GM23338 (cell line): ENCODE results near the gene EVA1B. TPM values are rescaled to one million over a fixed set of nuclear protein-coding genes. Genes with fewer than 3 reads are reported as not detected.

Experiments
- EZH2 ChIP-seq: fragments of 200-600 bp; sonication (generic); IDR thresholded peaks from one replicate; pipeline ENCODE4 v1.8.0; 2017; ENCODE audit warnings: antibody characterized with exemption, mild to moderate bottlenecking, low read depth; ENCODE audit not compliant: unreplicated experiment
- EZH2phosphoT487 ChIP-seq: fragments of 200-600 bp; sonication (generic); IDR thresholded peaks from one replicate; pipeline ENCODE4 v1.8.1; 2018; ENCODE audit warnings: antibody characterized with exemption; ENCODE audit not compliant: unreplicated experiment
- JUNB ChIP-seq: IDR thresholded peaks from one replicate; pipeline ENCODE4 v1.6.1; 2016; ENCODE audit warnings: antibody characterized with exemption; ENCODE audit not compliant: unreplicated experiment
- NANOG ChIP-seq: IDR thresholded peaks from 2 replicates; pipeline ENCODE4 v1.6.1; 2016; ENCODE audit warnings: antibody characterized with exemption, borderline replicate concordance
- POLR2AphosphoS5 ChIP-seq: IDR thresholded peaks from 2 replicates; pipeline ENCODE4 v1.6.1; 2016; ENCODE audit warnings: antibody characterized with exemption, low read depth
- ZNF114 ChIP-seq: fragments of 250-450 bp; sonication (Bioruptor Pico); IDR thresholded peaks from 2 replicates; pipeline ENCODE4 v1.5.0; 2020; ENCODE audit warnings: mild to moderate bottlenecking, moderate library complexity
- ZNF331 ChIP-seq: fragments of 250-450 bp; sonication (Bioruptor Pico); IDR thresholded peaks from 2 replicates; pipeline ENCODE4 v1.5.0; 2020; ENCODE audit warnings: low read depth, mild to moderate bottlenecking, moderate library complexity
- polyA plus RNA-seq: library from polyadenylated mRNA; unstranded; fragments of >200 nt; fragmentation: Nextera tagmentation; extraction: Ambion mirVana; gene quantifications from 2 replicates; pipeline ENCODE4 v1.2.1, GENCODE V29; 2016
- total RNA-seq: library from RNA; depleted of rRNA; stranded (reverse); fragments of >200 nt; shearing (Covaris generic); gene quantifications from 2 replicates; pipeline ENCODE4 v1.2.3, GENCODE V29; 2014
- TF ChIP-seq, protein P1 (sequence below): fragments of 250-450 bp; sonication (Bioruptor Pico); IDR thresholded peaks from 2 replicates; pipeline ENCODE4 v1.5.0; 2020; ENCODE audit warnings: mild to moderate bottlenecking, moderate library complexity
- TF ChIP-seq, protein P2 (sequence below): IDR thresholded peaks from one replicate; pipeline ENCODE4 v1.6.1; 2018; ENCODE audit warnings: antibody characterized with exemption; ENCODE audit not compliant: unreplicated experiment

Gene EVA1B
- total and polyA plus RNA-seq, 2 experiments from 2014 or later, result 9.2 to 27.3 TPM

DNA sequence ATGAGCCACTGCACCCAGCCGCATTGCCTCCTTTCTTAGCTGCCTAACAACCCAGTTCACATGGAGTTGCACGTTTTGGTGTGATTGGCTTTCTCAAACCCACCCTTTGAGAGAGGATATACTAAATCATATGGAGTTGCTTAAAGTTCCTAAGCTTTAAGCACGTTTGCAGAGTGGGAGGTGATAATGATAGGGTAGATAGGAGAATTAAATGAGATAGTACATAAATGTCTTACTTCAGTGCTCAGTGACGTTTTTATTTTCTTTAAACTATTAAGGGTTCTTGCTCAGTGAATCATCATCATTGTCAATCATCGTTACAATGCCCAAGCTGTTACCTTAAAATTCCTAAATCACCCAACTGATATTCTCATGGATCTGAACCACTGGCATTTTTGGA lies 20.2 kb downstream of the EVA1B start (continued):
- TF ChIP-seq, protein P1, sequence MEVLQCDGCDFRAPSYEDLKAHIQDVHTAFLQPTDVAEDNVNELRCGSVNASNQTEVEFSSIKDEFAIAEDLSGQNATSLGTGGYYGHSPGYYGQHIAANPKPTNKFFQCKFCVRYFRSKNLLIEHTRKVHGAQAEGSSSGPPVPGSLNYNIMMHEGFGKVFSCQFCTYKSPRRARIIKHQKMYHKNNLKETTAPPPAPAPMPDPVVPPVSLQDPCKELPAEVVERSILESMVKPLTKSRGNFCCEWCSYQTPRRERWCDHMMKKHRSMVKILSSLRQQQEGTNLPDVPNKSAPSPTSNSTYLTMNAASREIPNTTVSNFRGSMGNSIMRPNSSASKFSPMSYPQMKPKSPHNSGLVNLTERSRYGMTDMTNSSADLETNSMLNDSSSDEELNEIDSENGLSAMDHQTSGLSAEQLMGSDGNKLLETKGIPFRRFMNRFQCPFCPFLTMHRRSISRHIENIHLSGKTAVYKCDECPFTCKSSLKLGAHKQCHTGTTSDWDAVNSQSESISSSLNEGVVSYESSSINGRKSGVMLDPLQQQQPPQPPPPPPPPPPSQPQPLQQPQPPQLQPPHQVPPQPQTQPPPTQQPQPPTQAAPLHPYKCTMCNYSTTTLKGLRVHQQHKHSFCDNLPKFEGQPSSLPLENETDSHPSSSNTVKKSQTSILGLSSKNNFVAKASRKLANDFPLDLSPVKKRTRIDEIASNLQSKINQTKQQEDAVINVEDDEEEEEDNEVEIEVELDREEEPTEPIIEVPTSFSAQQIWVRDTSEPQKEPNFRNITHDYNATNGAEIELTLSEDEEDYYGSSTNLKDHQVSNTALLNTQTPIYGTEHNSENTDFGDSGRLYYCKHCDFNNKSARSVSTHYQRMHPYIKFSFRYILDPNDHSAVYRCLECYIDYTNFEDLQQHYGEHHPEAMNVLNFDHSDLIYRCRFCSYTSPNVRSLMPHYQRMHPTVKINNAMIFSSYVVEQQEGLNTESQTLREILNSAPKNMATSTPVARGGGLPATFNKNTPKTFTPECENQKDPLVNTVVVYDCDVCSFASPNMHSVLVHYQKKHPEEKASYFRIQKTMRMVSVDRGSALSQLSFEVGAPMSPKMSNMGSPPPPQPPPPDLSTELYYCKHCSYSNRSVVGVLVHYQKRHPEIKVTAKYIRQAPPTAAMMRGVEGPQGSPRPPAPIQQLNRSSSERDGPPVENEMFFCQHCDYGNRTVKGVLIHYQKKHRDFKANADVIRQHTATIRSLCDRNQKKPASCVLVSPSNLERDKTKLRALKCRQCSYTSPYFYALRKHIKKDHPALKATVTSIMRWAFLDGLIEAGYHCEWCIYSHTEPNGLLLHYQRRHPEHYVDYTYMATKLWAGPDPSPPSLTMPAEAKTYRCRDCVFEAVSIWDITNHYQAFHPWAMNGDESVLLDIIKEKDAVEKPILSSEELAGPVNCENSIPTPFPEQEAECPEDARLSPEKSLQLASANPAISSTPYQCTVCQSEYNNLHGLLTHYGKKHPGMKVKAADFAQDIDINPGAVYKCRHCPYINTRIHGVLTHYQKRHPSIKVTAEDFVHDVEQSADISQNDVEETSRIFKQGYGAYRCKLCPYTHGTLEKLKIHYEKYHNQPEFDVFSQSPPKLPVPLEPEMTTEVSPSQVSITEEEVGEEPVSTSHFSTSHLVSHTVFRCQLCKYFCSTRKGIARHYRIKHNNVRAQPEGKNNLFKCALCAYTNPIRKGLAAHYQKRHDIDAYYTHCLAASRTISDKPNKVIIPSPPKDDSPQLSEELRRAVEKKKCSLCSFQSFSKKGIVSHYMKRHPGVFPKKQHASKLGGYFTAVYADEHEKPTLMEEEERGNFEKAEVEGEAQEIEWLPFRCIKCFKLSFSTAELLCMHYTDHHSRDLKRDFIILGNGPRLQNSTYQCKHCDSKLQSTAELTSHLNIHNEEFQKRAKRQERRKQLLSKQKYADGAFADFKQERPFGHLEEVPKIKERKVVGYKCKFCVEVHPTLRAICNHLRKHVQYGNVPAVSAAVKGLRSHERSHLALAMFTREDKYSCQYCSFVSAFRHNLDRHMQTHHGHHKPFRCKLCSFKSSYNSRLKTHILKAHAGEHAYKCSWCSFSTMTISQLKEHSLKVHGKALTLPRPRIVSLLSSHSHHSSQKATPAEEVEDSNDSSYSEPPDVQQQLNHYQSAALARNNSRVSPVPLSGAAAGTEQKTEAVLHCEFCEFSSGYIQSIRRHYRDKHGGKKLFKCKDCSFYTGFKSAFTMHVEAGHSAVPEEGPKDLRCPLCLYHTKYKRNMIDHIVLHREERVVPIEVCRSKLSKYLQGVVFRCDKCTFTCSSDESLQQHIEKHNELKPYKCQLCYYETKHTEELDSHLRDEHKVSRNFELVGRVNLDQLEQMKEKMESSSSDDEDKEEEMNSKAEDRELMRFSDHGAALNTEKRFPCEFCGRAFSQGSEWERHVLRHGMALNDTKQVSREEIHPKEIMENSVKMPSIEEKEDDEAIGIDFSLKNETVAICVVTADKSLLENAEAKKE (CRISPR knock-in tag), result no peak
- TF ChIP-seq EZH2 (no peak), ZNF331 (CRISPR knock-in tag) (no peak), EZH2phosphoT487 (no peak), ZNF114 (no peak), POLR2AphosphoS5 (no peak), NANOG (no peak), JUNB (no peak)
- TF ChIP-seq, protein P2, sequence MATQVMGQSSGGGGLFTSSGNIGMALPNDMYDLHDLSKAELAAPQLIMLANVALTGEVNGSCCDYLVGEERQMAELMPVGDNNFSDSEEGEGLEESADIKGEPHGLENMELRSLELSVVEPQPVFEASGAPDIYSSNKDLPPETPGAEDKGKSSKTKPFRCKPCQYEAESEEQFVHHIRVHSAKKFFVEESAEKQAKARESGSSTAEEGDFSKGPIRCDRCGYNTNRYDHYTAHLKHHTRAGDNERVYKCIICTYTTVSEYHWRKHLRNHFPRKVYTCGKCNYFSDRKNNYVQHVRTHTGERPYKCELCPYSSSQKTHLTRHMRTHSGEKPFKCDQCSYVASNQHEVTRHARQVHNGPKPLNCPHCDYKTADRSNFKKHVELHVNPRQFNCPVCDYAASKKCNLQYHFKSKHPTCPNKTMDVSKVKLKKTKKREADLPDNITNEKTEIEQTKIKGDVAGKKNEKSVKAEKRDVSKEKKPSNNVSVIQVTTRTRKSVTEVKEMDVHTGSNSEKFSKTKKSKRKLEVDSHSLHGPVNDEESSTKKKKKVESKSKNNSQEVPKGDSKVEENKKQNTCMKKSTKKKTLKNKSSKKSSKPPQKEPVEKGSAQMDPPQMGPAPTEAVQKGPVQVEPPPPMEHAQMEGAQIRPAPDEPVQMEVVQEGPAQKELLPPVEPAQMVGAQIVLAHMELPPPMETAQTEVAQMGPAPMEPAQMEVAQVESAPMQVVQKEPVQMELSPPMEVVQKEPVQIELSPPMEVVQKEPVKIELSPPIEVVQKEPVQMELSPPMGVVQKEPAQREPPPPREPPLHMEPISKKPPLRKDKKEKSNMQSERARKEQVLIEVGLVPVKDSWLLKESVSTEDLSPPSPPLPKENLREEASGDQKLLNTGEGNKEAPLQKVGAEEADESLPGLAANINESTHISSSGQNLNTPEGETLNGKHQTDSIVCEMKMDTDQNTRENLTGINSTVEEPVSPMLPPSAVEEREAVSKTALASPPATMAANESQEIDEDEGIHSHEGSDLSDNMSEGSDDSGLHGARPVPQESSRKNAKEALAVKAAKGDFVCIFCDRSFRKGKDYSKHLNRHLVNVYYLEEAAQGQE, result no peak
